DND-41 (cell line): ENCODE measurements around the gene CDC25B.
A peak's percentile ranks its signal among the peaks of the same experiment; 100 is the strongest.

Experiments
- ATAC-seq: fragments of 200-7000 bp; cut with Tn5 transposase; 3 replicates; pipeline ENCODE4 v1.9.1; 2021; ENCODE audit warnings: low read depth; ENCODE audit not compliant: insufficient read depth
- DNase-seq: peaks from one replicate; pipeline ENCODE4 v3.0.0-alpha.2; 2020
- H2AFZ ChIP-seq: 2 replicates; pipeline ENCODE4 v1.6.0; 2012; ENCODE audit warnings: low read depth, low read length
- H3K27ac ChIP-seq: 2 replicates; pipeline ENCODE4 v1.5.1; 2012; ENCODE audit warnings: low read length, inconsistent platforms
- H3K27me3 ChIP-seq: fragments of 200-600 bp; sonication (generic); 2 replicates; pipeline ENCODE4 v1.6.0; 2012; ENCODE audit warnings: low read length, mild to moderate bottlenecking, inconsistent platforms; ENCODE audit not compliant: insufficient read depth, poor library complexity
- H3K36me3 ChIP-seq: 2 replicates; pipeline ENCODE4 v1.5.1; 2012; ENCODE audit warnings: low read length, inconsistent platforms; ENCODE audit not compliant: insufficient read depth
- H3K4me1 ChIP-seq: 2 replicates; pipeline ENCODE4 v1.5.1; 2012; ENCODE audit warnings: mild to moderate bottlenecking, low read length; ENCODE audit not compliant: insufficient read depth
- H3K4me2 ChIP-seq: 2 replicates; pipeline ENCODE4 v1.6.0; 2012; ENCODE audit warnings: mild to moderate bottlenecking, moderate library complexity, low read length, inconsistent platforms; ENCODE audit not compliant: insufficient read depth
- H3K4me3 ChIP-seq, 2 experiments: fragments of 200-600 bp in 1 of 2; shearing (Covaris generic) in 1 of 2; 2 replicates each; pipeline ENCODE4 v1.5.1; 2012 to 2016; ENCODE audit warnings: inconsistent platforms in 2 of 2, low read length in 2 of 2, mild to moderate bottlenecking in 2 of 2, low read depth in 1 of 2, moderate library complexity in 1 of 2
- H3K79me2 ChIP-seq: 2 replicates; pipeline ENCODE4 v1.6.0; 2012; ENCODE audit warnings: low read length, inconsistent platforms; ENCODE audit not compliant: insufficient read depth
- H3K9ac ChIP-seq: 2 replicates; pipeline ENCODE4 v1.6.0; 2012; ENCODE audit warnings: low read depth, mild to moderate bottlenecking, inconsistent platforms, low read length, moderate library complexity
- H3K9me3 ChIP-seq: 2 replicates; pipeline ENCODE4 v1.5.1; 2012; ENCODE audit warnings: low read length, moderate library complexity, mild to moderate bottlenecking, inconsistent platforms; ENCODE audit not compliant: insufficient read depth, severe bottlenecking
- H4K20me1 ChIP-seq: 2 replicates; pipeline ENCODE4 v1.6.0; 2012; ENCODE audit warnings: low read length; ENCODE audit not compliant: insufficient read depth
- EZH2 ChIP-seq: IDR thresholded peaks from 3 replicates; pipeline ENCODE4 v1.6.1; 2012; ENCODE audit warnings: borderline replicate concordance, low read depth, mild to moderate bottlenecking, moderate library complexity, low read length, inconsistent platforms; ENCODE audit not compliant: severe bottlenecking
- TF ChIP-seq, protein P1 (sequence below): IDR thresholded peaks from 2 replicates; pipeline ENCODE4 v1.5.1; 2012; ENCODE audit warnings: borderline replicate concordance, low read length, moderate library complexity, mild to moderate bottlenecking; ENCODE audit not compliant: poor library complexity, severe bottlenecking; ENCODE audit errors: extremely low read depth

The CDC25B gene

DNA sequence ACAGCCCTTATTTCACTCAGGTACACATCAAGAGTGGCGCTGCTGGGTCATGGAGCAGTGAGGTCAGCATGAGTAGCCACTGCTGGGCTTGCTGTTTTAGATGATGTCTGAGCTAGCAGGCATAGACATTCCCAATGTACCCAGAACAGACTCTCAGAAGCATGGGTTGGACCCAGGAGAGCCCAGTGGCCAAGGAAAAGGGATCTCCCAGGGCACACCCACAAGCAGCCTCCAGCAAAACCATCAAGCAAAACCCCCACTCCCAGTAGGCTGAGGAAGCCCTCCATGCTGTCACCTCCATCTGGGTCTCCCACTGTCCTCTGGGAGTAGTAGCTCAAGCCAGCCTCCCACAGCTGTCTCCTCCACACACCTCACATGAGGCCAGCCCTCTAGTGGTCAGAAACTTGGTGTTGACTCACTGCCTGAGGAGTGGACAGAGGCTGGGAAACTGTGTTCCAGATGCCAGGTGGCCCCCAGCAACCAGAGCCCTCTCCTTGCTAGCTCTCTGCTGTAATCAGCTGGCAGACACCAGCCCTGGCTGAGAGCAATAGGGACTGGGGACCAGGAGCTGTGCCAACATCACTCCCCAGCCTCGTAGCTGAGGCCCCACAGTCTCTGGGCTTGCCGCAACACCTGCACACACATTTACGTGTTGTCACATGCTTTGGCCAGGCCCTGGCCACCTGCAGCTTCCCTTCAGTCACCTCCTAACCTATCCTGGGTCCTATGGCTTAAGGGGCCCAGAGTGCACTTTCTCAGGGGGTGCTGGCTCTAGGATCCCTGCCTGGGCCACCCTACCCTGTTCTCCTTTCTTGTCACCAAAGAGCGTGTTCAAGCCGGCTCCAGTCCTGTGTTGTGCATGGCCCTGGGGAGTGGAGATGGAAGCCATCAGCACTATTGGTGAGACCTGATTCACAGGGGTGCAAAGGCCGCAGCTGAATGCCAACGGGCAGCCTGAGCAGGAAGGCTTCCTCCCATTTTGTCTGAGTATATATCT lies 22.3 kb downstream of the CDC25B start:
- H3K4me2 ChIP-seq = no peak overlapping the region
- no peak overlapping the region for H2AFZ ChIP-seq
- H3K9me3 ChIP-seq = no peaks in the 10 kb centered on the region
- H3K79me2 ChIP-seq = peaks cover 18% of the 10 kb centered on the region
- no peaks in the 10 kb centered on the region for H4K20me1 ChIP-seq
- peak overlapping the region; percentile 7; the same call in 1 of the 2 replicates for H3K27ac ChIP-seq
- no peak overlapping the region for H3K4me3 ChIP-seq
- no peak for TF ChIP-seq EZH2
- TF ChIP-seq, protein P1, sequence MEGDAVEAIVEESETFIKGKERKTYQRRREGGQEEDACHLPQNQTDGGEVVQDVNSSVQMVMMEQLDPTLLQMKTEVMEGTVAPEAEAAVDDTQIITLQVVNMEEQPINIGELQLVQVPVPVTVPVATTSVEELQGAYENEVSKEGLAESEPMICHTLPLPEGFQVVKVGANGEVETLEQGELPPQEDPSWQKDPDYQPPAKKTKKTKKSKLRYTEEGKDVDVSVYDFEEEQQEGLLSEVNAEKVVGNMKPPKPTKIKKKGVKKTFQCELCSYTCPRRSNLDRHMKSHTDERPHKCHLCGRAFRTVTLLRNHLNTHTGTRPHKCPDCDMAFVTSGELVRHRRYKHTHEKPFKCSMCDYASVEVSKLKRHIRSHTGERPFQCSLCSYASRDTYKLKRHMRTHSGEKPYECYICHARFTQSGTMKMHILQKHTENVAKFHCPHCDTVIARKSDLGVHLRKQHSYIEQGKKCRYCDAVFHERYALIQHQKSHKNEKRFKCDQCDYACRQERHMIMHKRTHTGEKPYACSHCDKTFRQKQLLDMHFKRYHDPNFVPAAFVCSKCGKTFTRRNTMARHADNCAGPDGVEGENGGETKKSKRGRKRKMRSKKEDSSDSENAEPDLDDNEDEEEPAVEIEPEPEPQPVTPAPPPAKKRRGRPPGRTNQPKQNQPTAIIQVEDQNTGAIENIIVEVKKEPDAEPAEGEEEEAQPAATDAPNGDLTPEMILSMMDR = peak; percentile 51
- ATAC-seq (no peak), DNase-seq (no peak)
- H3K27me3 ChIP-seq = no peaks in the 10 kb centered on the region
- peaks cover 50% of the 10 kb centered on the region for H3K4me1 ChIP-seq
- peaks cover 14% of the 10 kb centered on the region for H3K36me3 ChIP-seq
- H3K9ac ChIP-seq = 0 out of 2 replicates have a peak overlapping the region, but pooled peaks have one; percentile 80

DNA sequence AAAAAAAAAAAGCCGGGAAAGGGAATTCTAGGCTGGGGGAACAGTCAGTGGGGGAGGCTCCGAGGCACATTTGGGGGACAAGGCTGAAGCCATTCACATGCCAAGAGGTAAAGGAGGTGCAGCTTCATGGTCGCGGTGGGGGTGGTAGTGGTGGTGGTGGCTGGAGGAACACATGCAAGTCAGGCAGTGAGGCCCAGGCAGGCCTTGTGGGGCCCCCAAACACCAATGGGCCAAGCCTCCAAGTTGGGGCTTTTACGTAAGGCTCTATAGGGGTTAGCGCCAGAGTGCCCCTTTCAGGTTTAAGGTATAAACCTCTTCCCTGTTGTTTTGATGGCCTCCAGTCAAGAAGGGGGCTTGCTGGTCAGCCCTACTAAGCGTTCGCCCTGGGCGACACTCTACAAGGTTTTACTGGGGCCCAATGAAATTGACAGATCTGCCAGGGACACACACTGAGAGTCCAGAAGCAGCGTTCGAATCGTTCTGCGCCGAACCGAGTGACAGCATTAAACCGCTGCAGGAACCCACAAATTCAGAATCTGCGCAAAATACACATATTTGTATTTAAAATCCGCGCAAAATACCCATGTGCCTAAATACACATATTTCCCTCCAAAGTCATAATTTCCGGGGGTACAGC lies 23.4 kb downstream of the CDC25B start:
- H3K4me2 ChIP-seq = peak overlapping the region; percentile 67
- peaks cover 50% of the 10 kb centered on the region for H3K4me1 ChIP-seq
- TF ChIP-seq, protein P1 = no peak
- TF ChIP-seq EZH2 = no peak
- no peak for DNase-seq
- ATAC-seq = no peak
- no peaks in the 10 kb centered on the region for H4K20me1 ChIP-seq
- peak overlapping the region; percentile 89 for H2AFZ ChIP-seq
- no peaks in the 10 kb centered on the region for H3K9me3 ChIP-seq
- no peaks in the 10 kb centered on the region for H3K27me3 ChIP-seq
- peak overlapping the region; percentile 43 to 77 for H3K4me3 ChIP-seq
- H3K36me3 ChIP-seq = peaks cover 24% of the 10 kb centered on the region
- H3K9ac ChIP-seq = peak overlapping the region; percentile 80
- H3K79me2 ChIP-seq = peaks cover 18% of the 10 kb centered on the region
- peak overlapping the region; percentile 95 for H3K27ac ChIP-seq

DNA sequence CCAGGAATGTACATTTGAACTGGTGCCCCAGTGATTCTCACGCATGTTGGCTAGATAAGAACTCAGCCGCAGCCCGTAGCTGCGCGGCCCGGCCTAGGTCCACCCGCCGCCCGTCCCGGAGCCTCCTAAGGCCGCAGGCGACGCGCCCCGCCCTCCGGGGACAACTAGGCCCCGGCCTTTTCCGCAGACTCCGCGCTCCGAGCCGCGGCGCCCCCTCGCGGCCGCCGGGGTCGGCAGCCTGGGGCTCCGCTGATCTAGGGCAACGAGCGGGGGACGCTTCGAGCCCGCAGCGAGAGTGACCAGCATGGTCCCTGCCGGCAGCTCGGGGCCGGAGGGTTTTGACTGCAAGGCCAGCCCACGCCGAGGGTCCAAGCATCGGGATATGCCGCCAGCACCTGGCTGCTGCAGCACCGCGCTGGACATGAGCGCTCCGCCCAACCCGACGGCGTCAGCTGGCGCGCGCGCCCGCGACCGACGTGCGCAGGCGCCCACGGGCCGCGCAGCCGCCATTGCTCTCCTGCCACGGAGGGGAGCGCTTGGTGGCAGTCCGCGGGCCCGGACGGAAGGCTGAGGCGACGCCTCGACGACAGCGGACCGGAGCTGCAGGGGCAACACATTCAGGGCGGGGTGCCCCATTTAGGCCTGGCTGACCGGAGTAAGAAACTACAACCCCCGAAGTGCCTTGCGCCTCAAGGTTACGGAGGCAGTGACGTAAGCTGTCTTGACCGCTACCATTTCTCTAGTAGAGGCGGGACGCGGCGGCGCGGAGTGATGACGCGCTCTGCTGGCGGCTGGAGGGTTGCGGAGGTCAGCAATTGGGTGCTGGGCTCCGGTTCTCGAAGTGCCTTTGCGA lies 24.2 kb downstream of the CDC25B start, which contains the start of gene AP5S1:
AP5S1 (plus strand) TSS at position 500 of the 853 bp plus-strand sequence. CDS start 1,571 bp downstream, outside the sequence.
- H3K27ac ChIP-seq = peak within 1 kb of the TSS; percentile 95
- peaks cover 18% of the 10 kb centered on the region for H3K79me2 ChIP-seq
- H3K36me3 ChIP-seq = peaks cover 32% of the 10 kb centered on the region
- peak within 1 kb of the TSS; percentile 89 for H2AFZ ChIP-seq
- H3K9ac ChIP-seq = peak within 1 kb of the TSS; percentile 80
- peaks cover 46% of the 10 kb centered on the region for H3K4me1 ChIP-seq
- H3K4me3 ChIP-seq = peak within 1 kb of the TSS; percentile 43 to 77
- DNase-seq (peak; percentile 91), ATAC-seq (peak; percentile 82)
- no peaks in the 10 kb centered on the region for H4K20me1 ChIP-seq
- no peaks in the 10 kb centered on the region for H3K27me3 ChIP-seq
- no peaks in the 10 kb centered on the region for H3K9me3 ChIP-seq
- TF ChIP-seq EZH2 = no peak
- TF ChIP-seq, protein P1 = peak; percentile 100
- peak within 1 kb of the TSS; percentile 67 for H3K4me2 ChIP-seq
